Ureter (tissue), 1 donor: ENCODE measurements around the gene BLACAT1. TPM values are rescaled to one million over a fixed set of nuclear protein-coding genes. Genes with fewer than 3 reads are reported as not detected.
A peak's percentile ranks its signal among the peaks of the same experiment; 100 is the strongest.

Experiments
- DNase-seq: peaks from one replicate; pipeline ENCODE4 v3.0.0-alpha.2; 2020; ENCODE audit warnings: low spot score
- total RNA-seq: library from RNA; stranded (reverse); gene quantifications from one replicate; pipeline ENCODE4 v1.2.4, GENCODE V29; 2023
- donor health status: DM: yes; HTN: yes; CAD: no.

Gene BLACAT1
- total RNA-seq = 0.16 TPM

GRCh38 chr1:205455581-205456382, at the start of gene BLACAT1:
Gene BLACAT1 (minus strand): TSS chr1:205456045.
- no peak for DNase-seq

DNA sequence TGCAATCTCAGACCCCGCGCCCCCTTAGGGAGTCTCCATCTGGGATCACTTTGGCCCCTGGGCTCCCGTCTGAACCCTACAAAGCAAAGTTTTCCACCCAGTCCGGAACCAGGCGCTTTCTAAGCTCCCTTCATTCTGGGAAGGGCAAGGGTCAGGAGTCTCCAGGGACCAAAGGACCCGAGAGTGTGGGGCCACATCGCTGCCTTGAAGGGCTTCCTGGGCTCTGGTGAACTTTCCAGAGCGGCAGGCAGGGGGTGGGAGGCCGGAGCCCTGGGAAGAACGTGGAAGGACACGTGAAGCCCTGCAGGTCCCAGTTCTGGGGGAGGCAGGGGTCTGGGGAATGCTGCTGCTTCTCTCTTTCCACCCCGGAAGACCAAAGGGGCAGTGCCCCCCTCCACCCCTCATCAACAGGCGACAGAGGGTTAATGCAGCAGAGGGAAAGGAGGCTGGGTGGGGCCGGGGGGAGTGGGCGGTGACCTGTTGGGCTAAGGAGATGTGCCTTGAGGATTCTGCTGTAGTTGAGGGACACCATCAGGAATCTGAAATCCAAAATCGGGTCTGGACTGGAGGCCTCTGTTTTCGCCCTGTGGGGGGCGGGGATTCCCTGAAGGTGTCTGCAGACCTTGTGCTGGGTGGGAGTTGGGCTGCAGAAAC, 49.4 kb upstream of the BLACAT1 start:
- no peak for DNase-seq

GRCh38 chr1:205504311-205505075, 48.6 kb upstream of the BLACAT1 start, which contains the start of gene CDK18:
Gene CDK18 (plus strand): TSS chr1:205504669. CDS start chr1:205523168, 18,499 bp downstream.
- DNase-seq = peak; percentile 91

GRCh38 chr1:205502992-205503391, 47.1 kb upstream of the BLACAT1 start:
- DNase-seq = no peak

GRCh38 chr1:205502111-205502810, 46.4 kb upstream of the BLACAT1 start:
- no peak for DNase-seq

- DNase-seq = no peak
Measured at GRCh38 chr1:205500240-205501233, 44.7 kb upstream of the BLACAT1 start.

GRCh38 chr1:205499789-205500188, 43.9 kb upstream of the BLACAT1 start:
- no peak for DNase-seq

- no peak for DNase-seq
Measured at GRCh38 chr1:205497351-205497750, 41.5 kb upstream of the BLACAT1 start.

DNA sequence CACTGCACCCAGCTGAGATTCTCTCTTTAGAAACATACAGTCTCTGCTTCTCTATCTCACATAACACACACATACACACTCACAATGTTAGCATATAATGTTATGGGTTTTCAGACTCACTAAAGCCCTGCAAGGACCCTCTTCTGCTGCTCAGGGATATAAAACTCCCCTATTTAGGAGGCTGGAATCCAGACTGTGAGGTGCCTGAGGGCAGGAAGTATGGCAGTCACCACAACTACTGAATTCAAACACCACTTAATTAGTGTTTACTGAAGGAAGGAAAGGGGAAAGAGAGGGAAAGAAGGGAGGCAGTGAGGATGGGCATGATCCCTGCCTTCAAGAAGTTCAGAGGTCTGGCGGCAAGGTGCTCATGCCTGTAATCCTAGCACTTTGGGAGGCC, 40.8 kb upstream of the BLACAT1 start:
- no peak for DNase-seq

DNA sequence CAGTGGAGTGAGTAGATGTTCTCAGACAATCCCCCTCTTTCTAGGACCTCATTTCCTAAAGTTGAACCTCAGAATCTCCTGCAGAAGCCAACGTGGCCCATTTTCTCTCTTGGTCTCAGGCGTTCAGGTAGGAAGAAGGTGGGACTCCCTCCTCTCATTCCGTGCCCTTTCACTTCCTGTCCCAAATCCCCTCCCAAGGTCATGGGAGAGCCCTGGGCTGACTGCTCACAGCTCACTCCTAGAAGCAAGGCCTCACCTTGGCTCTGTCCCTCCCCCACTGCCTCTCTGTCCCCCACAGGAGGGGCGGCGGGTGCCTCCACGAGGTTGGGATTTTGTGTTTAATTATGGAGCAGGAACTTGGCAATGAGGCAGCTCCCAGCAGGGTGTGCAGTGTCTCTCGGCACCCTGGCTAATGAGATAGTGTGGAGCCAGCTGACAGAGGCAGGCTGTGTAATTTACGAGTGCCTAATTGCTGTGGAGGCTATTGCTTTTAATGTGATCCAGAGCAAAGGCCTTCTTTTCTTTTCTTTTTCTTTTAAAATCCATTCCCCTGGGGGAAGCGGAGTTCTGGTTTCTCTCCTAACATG, 39.5 kb upstream of the BLACAT1 start:
- DNase-seq = no peak

DNA sequence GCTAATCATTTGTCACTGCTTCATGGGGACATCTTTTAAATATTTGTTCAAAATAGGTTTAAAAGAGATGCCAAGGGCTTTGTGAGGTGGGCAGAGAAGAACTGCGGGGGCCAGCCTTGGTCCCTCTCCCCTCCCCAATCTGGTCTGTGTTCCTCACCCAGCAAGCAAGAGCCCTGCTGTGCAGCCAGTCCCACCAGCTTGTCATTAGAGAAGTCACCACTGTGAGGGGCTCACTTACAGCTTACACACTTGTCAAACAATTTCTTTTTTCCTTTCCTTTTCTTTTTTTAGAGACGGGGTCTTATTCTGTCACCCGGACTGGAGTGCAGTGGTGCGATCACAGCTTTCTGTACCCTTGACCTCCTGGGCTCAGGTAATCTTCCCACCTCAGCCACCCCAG, 38.3 kb upstream of the BLACAT1 start:
- no peak for DNase-seq

DNA sequence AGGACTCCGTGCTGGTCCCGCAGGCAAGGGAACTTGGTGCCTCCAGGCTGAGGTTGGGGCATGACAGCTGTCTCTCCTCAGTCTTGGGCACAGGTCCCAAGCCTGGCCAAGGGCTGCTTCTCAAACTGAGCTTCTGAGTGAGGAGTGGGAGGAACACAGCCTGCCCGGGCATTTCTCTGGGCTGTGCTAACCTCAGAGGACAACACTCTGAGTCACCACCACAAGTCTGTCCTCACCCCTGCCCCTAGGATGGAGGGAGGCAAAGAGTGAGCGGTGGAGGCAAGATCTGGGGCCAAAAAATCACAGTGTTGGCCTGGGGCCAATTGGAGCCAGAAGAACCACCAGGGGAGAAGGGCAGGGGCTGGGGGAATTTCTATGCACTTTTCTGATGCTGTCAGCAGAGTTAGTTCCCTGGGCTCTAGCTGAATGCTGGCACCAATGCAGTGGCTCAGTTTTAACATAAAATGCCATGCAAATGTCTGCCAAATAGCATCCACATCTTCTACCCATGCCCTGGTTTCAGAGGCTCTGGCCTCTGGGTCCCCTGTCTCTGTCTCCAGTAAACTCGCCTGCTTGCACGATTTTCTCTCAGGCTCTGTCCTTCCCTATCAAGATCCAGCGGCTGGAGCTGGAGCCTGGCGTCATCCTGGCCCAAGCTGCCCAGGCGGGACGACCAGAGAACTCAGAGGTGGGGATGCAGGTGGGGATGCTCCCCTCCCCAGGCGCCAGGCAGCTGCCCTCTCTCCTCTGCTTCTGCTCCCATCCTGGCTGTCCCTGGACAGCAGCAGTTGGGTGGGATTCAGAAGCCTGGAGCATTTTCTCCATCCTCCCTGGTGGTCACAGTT, 37.6 kb upstream of the BLACAT1 start:
- no peak for DNase-seq

GRCh38 chr1:205492774-205493173, 36.9 kb upstream of the BLACAT1 start:
- no peak for DNase-seq

GRCh38 chr1:205492201-205492667, 36.4 kb upstream of the BLACAT1 start:
- DNase-seq = no peak

GRCh38 chr1:205491794-205492193, 35.9 kb upstream of the BLACAT1 start:
- DNase-seq = no peak

DNA sequence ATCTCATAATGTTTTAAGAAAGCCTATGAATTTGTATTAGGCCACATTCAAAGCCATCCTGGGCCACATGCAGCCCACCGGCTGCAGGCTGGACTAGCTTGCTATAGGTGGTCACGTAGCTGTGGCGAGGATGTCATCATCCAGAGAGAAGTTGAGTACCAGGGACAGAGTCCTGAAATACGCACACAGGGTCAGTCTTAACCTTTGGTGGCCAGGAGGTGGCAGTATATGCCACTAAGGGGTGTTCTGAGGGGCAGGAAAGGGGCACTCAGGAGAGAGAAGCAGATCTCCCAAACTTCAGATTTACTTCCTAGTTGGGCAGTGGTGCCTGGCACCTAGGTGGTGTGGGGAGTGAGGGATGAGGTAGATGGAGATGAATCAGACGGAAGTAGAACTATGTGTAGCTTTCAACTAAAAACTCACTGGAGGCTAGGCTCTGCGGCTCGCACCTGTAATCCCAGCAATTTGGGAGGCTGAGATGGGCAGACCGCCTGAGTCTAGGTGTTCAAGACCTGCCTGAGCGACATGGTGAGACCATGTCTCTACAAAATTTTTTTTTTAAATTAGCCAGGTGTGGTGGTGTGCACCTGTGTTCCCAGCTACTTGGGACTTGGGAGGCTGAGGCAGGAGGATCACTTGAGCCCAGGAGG, 32.4 kb upstream of the BLACAT1 start:
- DNase-seq = no peak

- no peak for DNase-seq
Measured at GRCh38 chr1:205486258-205486657, 30.4 kb upstream of the BLACAT1 start.
